MM.1S (cell line): Measurements from ENCODE around the gene CROCC2.

ENCODE experiments used
- DNase-seq: peaks from one replicate; pipeline ENCODE4 v3.0.0-alpha.2; 2015
- H2AFZ ChIP-seq: fragments of 300-600 bp; sonication (generic); 2 replicates; pipeline ENCODE4 v1.6.0; 2016; ENCODE audit warnings: antibody characterized with exemption, low read length
- H3F3A ChIP-seq: fragments of 300-600 bp; sonication (generic); 2 replicates; pipeline ENCODE4 v1.6.1; 2016; ENCODE audit warnings: mild to moderate bottlenecking, antibody characterized with exemption, low read length, moderate library complexity, mixed read lengths; ENCODE audit not compliant: insufficient read depth
- H3K27ac ChIP-seq: fragments of 300-600 bp; sonication (generic); 2 replicates; pipeline ENCODE4 v1.5.1; 2016; ENCODE audit warnings: mild to moderate bottlenecking, low read length
- H3K27me3 ChIP-seq: fragments of 300-600 bp; sonication (generic); replicated peaks from 2 replicates; pipeline ENCODE4 v1.6.0; 2016; ENCODE audit warnings: low read length; ENCODE audit not compliant: insufficient read depth
- H3K36me3 ChIP-seq: fragments of 300-600 bp; sonication (generic); replicated peaks from 2 replicates; pipeline ENCODE4 v1.6.1; 2016; ENCODE audit warnings: mild to moderate bottlenecking, low read length, mixed read lengths; ENCODE audit not compliant: insufficient read depth
- H3K4me1 ChIP-seq: fragments of 300-600 bp; sonication (generic); 2 replicates; pipeline ENCODE4 v1.6.1; 2016; ENCODE audit warnings: low read length, mixed read lengths
- H3K4me2 ChIP-seq: fragments of 300-600 bp; sonication (generic); 2 replicates; pipeline ENCODE4 v1.6.0; 2016; ENCODE audit warnings: low read depth, low read length
- H3K4me3 ChIP-seq: fragments of 300-600 bp; sonication (generic); 2 replicates; pipeline ENCODE4 v1.5.1; 2016; ENCODE audit warnings: low read length, mixed read lengths
- H3K79me2 ChIP-seq: fragments of 300-600 bp; sonication (generic); 2 replicates; pipeline ENCODE4 v1.6.1; 2016; ENCODE audit warnings: mixed run types, low read length, mixed read lengths
- H3K9ac ChIP-seq: fragments of 300-600 bp; sonication (generic); 2 replicates; pipeline ENCODE4 v1.6.1; 2016; ENCODE audit warnings: low read length, mixed read lengths
- H3K9me2 ChIP-seq: fragments of 300-600 bp; sonication (generic); replicated peaks from 2 replicates; pipeline ENCODE4 v1.6.1; 2016; ENCODE audit warnings: mild to moderate bottlenecking, low read length, mixed read lengths; ENCODE audit not compliant: insufficient read depth
- H3K9me3 ChIP-seq: fragments of 300-600 bp; sonication (generic); replicated peaks from 2 replicates; pipeline ENCODE4 v1.6.1; 2016; ENCODE audit warnings: mild to moderate bottlenecking, low read length, mixed read lengths; ENCODE audit not compliant: insufficient read depth
- H4K20me1 ChIP-seq: fragments of 300-600 bp; sonication (generic); 2 replicates; pipeline ENCODE4 v1.6.1; 2016; ENCODE audit warnings: mild to moderate bottlenecking, low read length, moderate library complexity, mixed read lengths; ENCODE audit not compliant: insufficient read depth
- CTCF ChIP-seq: fragments of 300-600 bp; sonication (generic); IDR thresholded peaks from 2 replicates; pipeline ENCODE4 v1.5.1; 2016; ENCODE audit warnings: antibody characterized with exemption, low read length, mixed read lengths
- EZH2 ChIP-seq: fragments of 300-600 bp; sonication (generic); optimal IDR thresholded peaks from 2 replicates; pipeline ENCODE3; 2017; ENCODE audit warnings: low read depth, mild to moderate bottlenecking, antibody characterized with exemption, low read length, mixed read lengths
- EZH2phosphoT487 ChIP-seq: fragments of 300-600 bp; sonication (generic); IDR thresholded peaks from 2 replicates; pipeline ENCODE4 v1.6.1; 2018; ENCODE audit warnings: antibody characterized with exemption, low read length

Gene CROCC2

GRCh38 chr2:240968731-240969624 is 62.8 kb downstream of the CROCC2 start:
- H3K4me3 ChIP-seq = no peak overlapping the region
- H2AFZ ChIP-seq = no peak overlapping the region
- no peaks in the 10 kb centered on the region for H3K4me1 ChIP-seq
- H3K79me2 ChIP-seq = no peaks in the 10 kb centered on the region
- no peaks in the 10 kb centered on the region for H3K36me3 ChIP-seq
- no peak overlapping the region for H3K4me2 ChIP-seq
- H3K27ac ChIP-seq = no peak overlapping the region
- TF ChIP-seq EZH2phosphoT487 (no peak), EZH2 (no peak), CTCF (no peak)
- no peaks in the 10 kb centered on the region for H3K9me2 ChIP-seq
- H4K20me1 ChIP-seq = no peaks in the 10 kb centered on the region
- H3F3A ChIP-seq = no peaks in the 10 kb centered on the region
- H3K9me3 ChIP-seq = no peaks in the 10 kb centered on the region
- DNase-seq = no peak
- H3K9ac ChIP-seq = no peak overlapping the region
- peaks cover 41% of the 10 kb centered on the region for H3K27me3 ChIP-seq

GRCh38 chr2:240970104-240970503 is 64.0 kb downstream of the CROCC2 start:
- Histone ChIP-seq H3F3A (no peaks in the 10 kb centered on the region), H3K27me3 (peaks cover 50% of the 10 kb centered on the region), H3K4me3 (no peak overlapping the region), H3K36me3 (no peaks in the 10 kb centered on the region), H3K27ac (no peak overlapping the region), H3K9me2 (no peaks in the 10 kb centered on the region), H3K9ac (no peak overlapping the region), H3K9me3 (no peaks in the 10 kb centered on the region), H3K79me2 (no peaks in the 10 kb centered on the region), H3K4me1 (no peaks in the 10 kb centered on the region), H3K4me2 (no peak overlapping the region), H4K20me1 (no peaks in the 10 kb centered on the region), H2AFZ (no peak overlapping the region)
- no peak for TF ChIP-seq CTCF
- no peak for TF ChIP-seq EZH2
- DNase-seq = no peak

GRCh38 chr2:240970816-240971215 is 64.7 kb downstream of the CROCC2 start:
- Histone ChIP-seq H3K4me2 (no peak overlapping the region), H2AFZ (no peak overlapping the region), H3K4me1 (no peaks in the 10 kb centered on the region), H3K9ac (no peak overlapping the region), H3F3A (no peaks in the 10 kb centered on the region), H3K9me2 (no peaks in the 10 kb centered on the region), H3K27me3 (peaks cover 55% of the 10 kb centered on the region), H4K20me1 (no peaks in the 10 kb centered on the region), H3K36me3 (no peaks in the 10 kb centered on the region), H3K9me3 (no peaks in the 10 kb centered on the region), H3K79me2 (no peaks in the 10 kb centered on the region), H3K4me3 (no peak overlapping the region), H3K27ac (no peak overlapping the region)
- DNase-seq = no peak
- TF ChIP-seq EZH2 (no peak), CTCF (no peak), EZH2phosphoT487 (no peak)
